Fibroblast of lung (primary cell): ENCODE results near the gene IL31.

Source experiments
- CTCF ChIP-seq, 2 donors: IDR thresholded peaks in 1 of 2; conservative IDR thresholded peaks in 1 of 2; 1 replicate in 1 of 2; 2 replicates in 1 of 2; pipeline ENCODE4 v1.5.1; 2011 to 2012; ENCODE audit warnings: low read length in 2 of 2, control low read depth in 1 of 2, inconsistent platforms in 1 of 2, low read depth in 1 of 2, mild to moderate bottlenecking in 1 of 2
- EZH2 ChIP-seq: IDR thresholded peaks from 2 replicates; pipeline ENCODE4 v1.5.1; 2012; ENCODE audit warnings: low read length, control low read depth, mild to moderate bottlenecking; ENCODE audit errors: missing control alignments

GRCh38 chr12:122130150-122130549 is 43.9 kb downstream of the IL31 start:
- no peak for TF ChIP-seq CTCF (conservative IDR thresholded peaks at IDR 0.05 in 1 of 2, IDR thresholded peaks at IDR 0.05 in 1 of 2; ENCODE audit: low read depth in 1 of 2, low read length in 2 of 2)
- TF ChIP-seq EZH2 = no peak
